OCI-LY3 (cell line): ENCODE results near the gene EYA4.
"Not testable (repeated sequence)": the region's sequence is repeated elsewhere in the genome, so short reads cannot be mapped to it uniquely, and the experiment has no call there.

Source experiments
- EZH2phosphoT487 ChIP-seq: fragments of 200-600 bp; shearing (Covaris generic); IDR thresholded peaks from 2 replicates; pipeline ENCODE4 v1.6.1; 2018; ENCODE audit warnings: antibody characterized with exemption, mixed run types, low read depth
- TF ChIP-seq, protein P1 (sequence below): fragments of 200-600, 300-600 bp; sonication (generic); IDR thresholded peaks from 2 replicates; pipeline ENCODE4 v1.5.1; 2014; ENCODE audit warnings: antibody characterized with exemption, low read length, low read depth

DNA sequence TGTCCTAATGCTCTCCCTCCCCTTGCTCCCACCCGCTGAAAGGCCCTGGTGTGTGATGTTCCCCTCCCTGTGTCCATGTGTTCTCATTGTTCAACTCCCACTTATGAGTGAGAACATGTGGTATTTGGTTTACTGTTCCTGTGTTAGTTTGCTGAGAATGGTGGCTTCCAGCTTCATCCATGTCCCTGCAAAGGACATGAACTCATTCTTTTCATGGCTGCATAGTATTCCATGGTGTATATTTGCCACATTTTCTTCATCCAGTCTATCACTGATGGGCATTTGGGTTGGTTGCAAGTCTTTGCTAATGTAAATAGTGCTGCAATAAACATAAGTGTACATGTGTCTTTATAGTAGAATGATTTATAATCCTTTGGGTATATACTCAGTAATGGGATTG lies 313.0 kb downstream of the EYA4 start:
- TF ChIP-seq, protein P1, sequence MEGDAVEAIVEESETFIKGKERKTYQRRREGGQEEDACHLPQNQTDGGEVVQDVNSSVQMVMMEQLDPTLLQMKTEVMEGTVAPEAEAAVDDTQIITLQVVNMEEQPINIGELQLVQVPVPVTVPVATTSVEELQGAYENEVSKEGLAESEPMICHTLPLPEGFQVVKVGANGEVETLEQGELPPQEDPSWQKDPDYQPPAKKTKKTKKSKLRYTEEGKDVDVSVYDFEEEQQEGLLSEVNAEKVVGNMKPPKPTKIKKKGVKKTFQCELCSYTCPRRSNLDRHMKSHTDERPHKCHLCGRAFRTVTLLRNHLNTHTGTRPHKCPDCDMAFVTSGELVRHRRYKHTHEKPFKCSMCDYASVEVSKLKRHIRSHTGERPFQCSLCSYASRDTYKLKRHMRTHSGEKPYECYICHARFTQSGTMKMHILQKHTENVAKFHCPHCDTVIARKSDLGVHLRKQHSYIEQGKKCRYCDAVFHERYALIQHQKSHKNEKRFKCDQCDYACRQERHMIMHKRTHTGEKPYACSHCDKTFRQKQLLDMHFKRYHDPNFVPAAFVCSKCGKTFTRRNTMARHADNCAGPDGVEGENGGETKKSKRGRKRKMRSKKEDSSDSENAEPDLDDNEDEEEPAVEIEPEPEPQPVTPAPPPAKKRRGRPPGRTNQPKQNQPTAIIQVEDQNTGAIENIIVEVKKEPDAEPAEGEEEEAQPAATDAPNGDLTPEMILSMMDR = not testable (repeated sequence)
- TF ChIP-seq EZH2phosphoT487 = not testable (repeated sequence)
